Neuronal stem cell (in vitro differentiated cells): Measurements from ENCODE around the gene LARP4.

Experiments used
- DNase-seq: peaks from one replicate; pipeline ENCODE4 v3.0.0-alpha.2; 2013; ENCODE audit warnings: low spot score
- H2AFZ ChIP-seq: one replicate; pipeline ENCODE4 v1.6.1; 2013; ENCODE audit warnings: mild to moderate bottlenecking, low read length, inconsistent platforms
- H2AK5ac ChIP-seq: 2 replicates; pipeline ENCODE4 v1.6.1; 2013; ENCODE audit warnings: low read depth, mild to moderate bottlenecking, inconsistent platforms, low read length, moderate library complexity, mixed read lengths
- H2BK120ac ChIP-seq: 2 replicates; pipeline ENCODE4 v1.6.1; 2013; ENCODE audit warnings: low read depth, mild to moderate bottlenecking, inconsistent platforms, low read length, moderate library complexity, mixed read lengths
- H2BK12ac ChIP-seq: one replicate; pipeline ENCODE4 v1.6.1; 2013; ENCODE audit warnings: low read length, inconsistent platforms
- H2BK15ac ChIP-seq: 2 replicates; pipeline ENCODE4 v1.6.1; 2013; ENCODE audit warnings: mild to moderate bottlenecking, low read length, inconsistent platforms, mixed read lengths
- H2BK5ac ChIP-seq: one replicate; pipeline ENCODE4 v1.6.1; 2013; ENCODE audit warnings: inconsistent platforms, mild to moderate bottlenecking, low read length, moderate library complexity
- H3K14ac ChIP-seq: one replicate; pipeline ENCODE4 v1.6.1; 2013; ENCODE audit warnings: low read length, inconsistent platforms
- H3K18ac ChIP-seq: 2 replicates; pipeline ENCODE4 v1.6.1; 2013; ENCODE audit warnings: low read length, inconsistent platforms
- H3K23ac ChIP-seq: 2 replicates; pipeline ENCODE4 v1.6.1; 2013; ENCODE audit warnings: low read depth, mild to moderate bottlenecking, mixed read lengths, low read length, inconsistent platforms; ENCODE audit not compliant: poor library complexity
- H3K27ac ChIP-seq: replicated peaks from 3 replicates; pipeline ENCODE4 v1.5.1; 2013; ENCODE audit warnings: low read length, inconsistent platforms
- H3K27me3 ChIP-seq, 3 experiments: 2 replicates each; pipeline ENCODE4 v1.6.1; 2013; ENCODE audit warnings: low read length in 3 of 3, mild to moderate bottlenecking in 2 of 3, inconsistent platforms in 1 of 3, low read depth in 1 of 3, mixed read lengths in 1 of 3, moderate library complexity in 1 of 3; ENCODE audit not compliant: control insufficient read depth in 3 of 3, insufficient read depth in 3 of 3
- H3K36me3 ChIP-seq, 2 donors: replicated peaks in 1 of 2; 2 replicates each; pipeline ENCODE4 v1.6.1; 2013; ENCODE audit warnings: low read length in 2 of 2; ENCODE audit not compliant: control insufficient read depth in 2 of 2, insufficient read depth in 2 of 2
- H3K4ac ChIP-seq: 2 replicates; pipeline ENCODE4 v1.6.1; 2013; ENCODE audit warnings: inconsistent platforms, mild to moderate bottlenecking, low read length, moderate library complexity
- H3K4me1 ChIP-seq, 2 donors: 1 replicate in 1 of 2; 2 replicates in 1 of 2; pipeline ENCODE4 v1.6.1; 2013; ENCODE audit warnings: low read length in 2 of 2, low read depth in 1 of 2; ENCODE audit not compliant: control insufficient read depth in 2 of 2, insufficient read depth in 1 of 2
- H3K4me2 ChIP-seq: one replicate; pipeline ENCODE4 v1.6.1; 2013; ENCODE audit warnings: mild to moderate bottlenecking, low read length, inconsistent platforms; ENCODE audit not compliant: insufficient read depth, poor library complexity, severe bottlenecking
- H3K4me3 ChIP-seq, 2 donors: 2 replicates each; pipeline ENCODE4 v1.5.1; 2013; ENCODE audit warnings: low read length in 2 of 2, mild to moderate bottlenecking in 2 of 2, inconsistent platforms in 1 of 2, moderate library complexity in 1 of 2
- H3K79me1 ChIP-seq: one replicate; pipeline ENCODE4 v1.6.1; 2013; ENCODE audit warnings: low read depth, mild to moderate bottlenecking, inconsistent platforms, low read length, moderate library complexity
- H3K9ac ChIP-seq: one replicate; pipeline ENCODE4 v1.6.1; 2013; ENCODE audit warnings: mild to moderate bottlenecking, low read depth, low read length, inconsistent platforms; ENCODE audit not compliant: poor library complexity
- H3K9me3 ChIP-seq, 2 donors: replicated peaks in 1 of 2; 2 replicates each; pipeline versions ENCODE3 to v1.6.1; 2013; ENCODE audit warnings: low read length in 2 of 2, mild to moderate bottlenecking in 2 of 2, inconsistent platforms in 1 of 2, low read depth in 1 of 2, mixed read lengths in 1 of 2, moderate library complexity in 1 of 2; ENCODE audit not compliant: control insufficient read depth in 2 of 2, insufficient read depth in 1 of 2
- H4K8ac ChIP-seq: one replicate; pipeline ENCODE4 v1.6.1; 2013; ENCODE audit warnings: low read depth, mild to moderate bottlenecking, inconsistent platforms, low read length, moderate library complexity
- H4K91ac ChIP-seq: one replicate; pipeline ENCODE4 v1.6.1; 2013; ENCODE audit warnings: low read length, low read depth, mild to moderate bottlenecking, inconsistent platforms; ENCODE audit not compliant: poor library complexity
- WGBS, 2 donors: extraction: QIAGEN DNeasy Blood & Tissue Kit; methylation state at CpG; one replicate each; pipeline ENCODE4 v1.1.7; 2013; ENCODE audit warnings: missing lambda C conversion rate in 2 of 2, mixed read lengths in 1 of 2; ENCODE audit not compliant: insufficient read length in 2 of 2, insufficient replicate concordance in 1 of 2; ENCODE audit errors: extremely low coverage in 2 of 2; 5-methylcytosine and 5-hydroxymethylcytosine counted together

LARP4 gene

DNA sequence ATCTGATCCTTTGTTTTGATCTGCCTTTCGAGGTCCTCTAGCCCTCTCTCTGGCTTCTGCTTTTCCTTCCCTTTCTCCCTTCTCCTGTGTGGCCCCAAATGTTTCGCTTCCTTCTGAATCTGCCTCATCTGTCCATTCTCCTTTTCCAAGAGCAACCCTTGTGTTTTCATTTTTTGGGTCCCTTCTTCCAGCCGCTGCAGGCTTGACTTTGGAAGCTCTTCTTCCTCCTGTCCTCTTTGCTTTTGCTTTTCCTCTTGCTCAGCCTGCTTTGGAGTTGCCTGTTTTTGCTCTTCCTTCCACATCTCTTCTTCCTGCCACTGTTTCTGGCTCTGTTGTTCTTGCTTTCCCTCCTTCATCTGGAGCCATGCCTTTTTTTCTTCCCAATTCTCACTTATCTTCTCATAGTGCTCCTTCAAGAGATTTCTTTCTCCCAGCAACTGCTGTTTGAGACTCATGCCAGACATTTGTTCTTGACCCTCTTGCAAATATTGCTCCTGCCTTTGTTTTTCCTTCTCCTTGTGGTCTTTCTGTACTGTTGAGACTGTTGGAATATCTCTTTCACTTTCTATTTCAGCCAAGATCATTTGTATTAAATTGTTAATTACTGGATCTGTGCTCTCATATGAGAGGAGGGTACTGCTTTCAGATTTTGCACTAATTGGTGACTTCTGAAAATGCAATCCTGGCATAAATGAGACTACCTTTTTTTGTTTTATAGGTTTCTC is 46.7 kb upstream of the LARP4 start:
- Histone ChIP-seq H3K4me2 (no peak overlapping the region), H4K8ac (no peak overlapping the region), H4K91ac (no peak overlapping the region), H3K9ac (no peak overlapping the region), H2BK12ac (no peak overlapping the region), H2BK120ac (no peak overlapping the region), H3K4me1 (peaks cover 0 to 2% of the 10 kb centered on the region in 2 donors), H3K79me1 (no peaks in the 10 kb centered on the region), H3K14ac (no peak overlapping the region), H2AK5ac (no peak overlapping the region), H3K36me3 (no peaks in the 10 kb centered on the region), H3K4ac (no peak overlapping the region), H3K27me3 (no peaks in the 10 kb centered on the region), H3K27ac (no peak overlapping the region), H2BK5ac (no peak overlapping the region), H3K23ac (no peak overlapping the region), H2BK15ac (no peak overlapping the region), H3K4me3 (no peak overlapping the region), H3K9me3 (no peaks in the 10 kb centered on the region), H3K18ac (no peak overlapping the region), H2AFZ (peak overlapping the region; percentile 37)
- DNase-seq: no peak
- WGBS, 2 donors: no CpG with 5 or more reads among the region's 3 CpGs

DNA sequence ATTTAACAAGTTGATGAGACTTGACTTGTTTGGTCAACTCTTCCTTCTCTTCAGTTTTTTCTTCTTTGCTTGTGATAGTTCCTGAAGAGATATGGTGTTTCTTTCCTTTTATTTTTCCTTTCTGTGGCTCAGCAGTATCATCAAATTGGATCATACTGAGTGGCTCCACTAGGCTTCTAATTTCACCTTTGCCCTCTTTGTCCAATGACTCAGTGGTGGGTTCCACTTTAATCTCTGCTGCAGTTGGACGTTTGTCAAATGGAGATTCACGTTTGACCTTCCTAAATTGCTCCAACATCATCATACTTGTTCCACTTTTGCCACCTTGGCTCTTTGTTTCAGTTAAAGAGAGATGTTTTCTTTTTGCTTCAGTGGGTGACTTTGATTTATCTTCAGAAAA is 45.8 kb upstream of the LARP4 start:
- Histone ChIP-seq H4K8ac (no peak overlapping the region), H2BK120ac (no peak overlapping the region), H2AK5ac (no peak overlapping the region), H3K9ac (no peak overlapping the region), H4K91ac (no peak overlapping the region), H3K4me1 (peaks cover 0 to 2% of the 10 kb centered on the region in 2 donors), H2BK5ac (no peak overlapping the region), H3K79me1 (no peaks in the 10 kb centered on the region), H3K4me2 (no peak overlapping the region), H3K27ac (no peak overlapping the region), H3K18ac (no peak overlapping the region), H3K14ac (no peak overlapping the region), H3K4me3 (no peak overlapping the region), H2BK15ac (no peak overlapping the region), H3K4ac (no peak overlapping the region), H3K23ac (no peak overlapping the region), H3K9me3 (no peaks in the 10 kb centered on the region), H2AFZ (no peak overlapping the region), H2BK12ac (no peak overlapping the region), H3K36me3 (no peaks in the 10 kb centered on the region), H3K27me3 (no peaks in the 10 kb centered on the region)
- no CpG with 5 or more reads among the region's 2 CpGs for WGBS, 2 donors
- no peak for DNase-seq

DNA sequence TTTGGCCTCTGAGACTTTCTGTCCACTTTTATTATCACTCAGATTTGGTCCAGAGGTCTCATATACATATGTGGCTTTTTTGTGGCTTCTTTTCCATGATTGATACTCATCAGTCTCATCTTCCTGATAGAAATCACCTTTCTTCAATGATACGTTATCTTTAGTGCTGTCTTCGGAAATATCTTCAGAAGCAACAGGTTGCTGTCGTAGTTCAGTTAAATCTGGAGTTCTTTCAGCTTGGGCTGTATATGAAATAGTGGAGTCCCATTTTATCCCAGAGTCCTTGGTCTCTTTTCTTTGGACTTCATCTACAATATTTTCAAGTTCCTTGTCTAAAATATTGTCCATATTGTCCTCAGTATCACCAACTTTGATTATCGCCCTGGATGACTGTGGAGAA is 45.3 kb upstream of the LARP4 start:
- Histone ChIP-seq H2AK5ac (no peak overlapping the region), H3K4ac (no peak overlapping the region), H3K9ac (no peak overlapping the region), H3K36me3 (no peaks in the 10 kb centered on the region), H3K14ac (no peak overlapping the region), H2BK120ac (no peak overlapping the region), H3K4me1 (peaks cover 0 to 2% of the 10 kb centered on the region in 2 donors), H3K4me2 (no peak overlapping the region), H2AFZ (no peak overlapping the region), H2BK15ac (no peak overlapping the region), H3K9me3 (no peaks in the 10 kb centered on the region), H3K27me3 (no peaks in the 10 kb centered on the region), H3K18ac (no peak overlapping the region), H3K23ac (no peak overlapping the region), H3K27ac (no peak overlapping the region), H4K8ac (no peak overlapping the region), H2BK5ac (no peak overlapping the region), H2BK12ac (no peak overlapping the region), H3K79me1 (no peaks in the 10 kb centered on the region), H4K91ac (no peak overlapping the region), H3K4me3 (no peak overlapping the region)
- WGBS, 2 donors: no CpG with 5 or more reads among the region's 4 CpGs
- no peak for DNase-seq

DNA sequence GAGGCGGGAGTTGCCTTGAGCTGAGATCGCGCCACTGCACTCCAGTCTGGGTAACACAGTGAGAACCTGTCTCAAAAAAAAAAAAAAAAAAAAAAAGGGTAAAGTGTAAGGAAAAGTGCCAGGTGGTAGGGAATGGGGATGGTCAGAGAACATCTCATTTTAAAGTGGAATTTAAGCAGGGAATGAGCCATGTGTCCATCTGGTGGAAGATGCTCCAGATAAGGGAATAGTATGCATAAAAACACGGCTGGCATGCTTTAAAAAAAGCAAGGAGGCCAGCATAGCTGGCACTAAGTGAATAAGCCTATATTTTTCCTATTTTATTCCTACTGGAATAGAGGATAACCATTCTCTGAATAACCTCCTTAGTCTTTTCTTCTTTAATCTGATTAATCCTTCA is 38.0 kb upstream of the LARP4 start:
- Histone ChIP-seq H3K23ac (no peak overlapping the region), H3K4me2 (no peak overlapping the region), H2BK15ac (no peak overlapping the region), H2BK5ac (no peak overlapping the region), H3K4me1 (no peaks in the 10 kb centered on the region), H2AK5ac (no peak overlapping the region), H4K8ac (no peak overlapping the region), H3K27ac (no peak overlapping the region), H3K27me3 (no peaks in the 10 kb centered on the region), H2BK12ac (no peak overlapping the region), H2AFZ (no peak overlapping the region), H3K36me3 (no peaks in the 10 kb centered on the region), H2BK120ac (no peak overlapping the region), H3K4me3 (no peak overlapping the region), H4K91ac (no peak overlapping the region), H3K79me1 (no peaks in the 10 kb centered on the region), H3K14ac (no peak overlapping the region), H3K9me3 (no peaks in the 10 kb centered on the region), H3K18ac (no peak overlapping the region), H3K9ac (no peak overlapping the region), H3K4ac (no peak overlapping the region)
- DNase-seq: no peak
- WGBS, 2 donors: no CpG with 5 or more reads among the region's 4 CpGs
